Lung (tissue), 12 donors: ENCODE data around the gene KCNG4. TPM values are rescaled to one million over a fixed set of nuclear protein-coding genes. Genes with fewer than 3 reads are reported as not detected.

ENCODE experiments used
- ATAC-seq: fragments of 200-7000 bp; cut with Tn5 transposase; one replicate; pipeline ENCODE4 v1.9.1; 2020; ENCODE audit warnings: moderate number of reproducible peaks; ENCODE audit not compliant: insufficient read depth, low FRiP score
- DNase-seq, 3 donors: peaks; one replicate each; pipeline ENCODE4 v3.0.0-alpha.2; 2013 to 2017
- H3K27ac ChIP-seq, 2 donors: one replicate each; pipeline ENCODE4 v1.5.1; 2013; ENCODE audit warnings: mild to moderate bottlenecking in 2 of 2, moderate library complexity in 2 of 2, control low read depth in 1 of 2, inconsistent platforms in 1 of 2, low read depth in 1 of 2, low read length in 1 of 2
- H3K27me3 ChIP-seq, 3 donors: one replicate each; pipeline ENCODE4 v1.5.1; 2013; ENCODE audit warnings: low read length in 2 of 3; ENCODE audit not compliant: control insufficient read depth in 3 of 3, insufficient read depth in 3 of 3
- H3K36me3 ChIP-seq, 4 donors: one replicate each; pipeline ENCODE4 v1.5.1; 2013; ENCODE audit warnings: low read length in 4 of 4, mild to moderate bottlenecking in 1 of 4, moderate library complexity in 1 of 4; ENCODE audit not compliant: control insufficient read depth in 4 of 4, insufficient read depth in 4 of 4
- H3K4me1 ChIP-seq, 5 donors: one replicate each; pipeline ENCODE4 v1.5.1; 2013; ENCODE audit warnings: low read length in 5 of 5, mild to moderate bottlenecking in 2 of 5, moderate library complexity in 1 of 5; ENCODE audit not compliant: control insufficient read depth in 5 of 5, insufficient read depth in 5 of 5
- H3K4me3 ChIP-seq: one replicate; pipeline ENCODE4 v1.5.1; 2013; ENCODE audit warnings: mild to moderate bottlenecking, control low read depth, moderate library complexity
- H3K9ac ChIP-seq, 2 donors: one replicate each; pipeline ENCODE4 v1.5.1; 2013; ENCODE audit warnings: low read length in 2 of 2, control low read depth in 1 of 2; ENCODE audit not compliant: insufficient read depth in 1 of 2
- H3K9me3 ChIP-seq, 4 donors: one replicate each; pipeline ENCODE4 v1.5.1; 2013; ENCODE audit warnings: low read length in 3 of 4, mild to moderate bottlenecking in 1 of 4, moderate library complexity in 1 of 4; ENCODE audit not compliant: control insufficient read depth in 4 of 4, insufficient read depth in 3 of 4
- CTCF ChIP-seq: IDR thresholded peaks from 2 replicates; pipeline ENCODE4 v1.5.1; 2012; ENCODE audit warnings: mild to moderate bottlenecking; ENCODE audit errors: control extremely low read depth, extremely low read depth
- WGBS, 2 donors: extraction: QIAGEN DNeasy Blood & Tissue Kit; methylation state at CpG; one replicate each; pipeline ENCODE4 v1.1.7; 2013; 5-methylcytosine and 5-hydroxymethylcytosine counted together
- polyA plus RNA-seq, 2 donors: library from polyadenylated mRNA; stranded (reverse); fragments of 200-250 nt; gene quantifications; one replicate each; pipeline ENCODE4 v1.2.1, GENCODE V29; 2013
- total RNA-seq, 2 donors: library from RNA; depleted of rRNA in 1 of 2; stranded (reverse); fragments of >200 nt in 1 of 2; gene quantifications; one replicate each; pipeline ENCODE4 v1.2.1, GENCODE V29; 2014 to 2021
- donor health status: control.
- donor health status: control.
- donor health status: Bipolar disorder and iron deficiency.
- donor health status: healthy.
- donor health status: DM: yes; HTN: yes; CAD: no.

KCNG4 gene
- total and polyA plus RNA-seq, 4 donors = not detected

- TF ChIP-seq CTCF = no peak
- Histone ChIP-seq H3K27me3 (peaks cover 0 to 8% (median 6%) of the 10 kb centered on the region in 3 donors), H3K27ac (no peak overlapping the region), H3K9me3 (peaks cover 0 to 13% (median 0%) of the 10 kb centered on the region in 4 donors), H3K36me3 (no peaks in the 10 kb centered on the region), H3K4me3 (no peak overlapping the region), H3K9ac (no peak overlapping the region), H3K4me1 (no peaks in the 10 kb centered on the region)
- ATAC-seq (no peak), DNase-seq (no peak)
- WGBS, 2 donors = 92 to 97% methylated on average over 5 to 6 of the region's 6 CpGs
Observed at GRCh38 chr16:84247331-84247730, 7.5 kb upstream of the KCNG4 start.

- H3K9ac ChIP-seq = no peak overlapping the region
- ATAC-seq = no peak
- H3K27ac ChIP-seq = no peak overlapping the region
- 67 to 68% methylated on average over 5 of the region's 5 CpGs for WGBS, 2 donors
- H3K4me3 ChIP-seq = no peak overlapping the region
- H3K4me1 ChIP-seq = no peaks in the 10 kb centered on the region
- H3K36me3 ChIP-seq = no peaks in the 10 kb centered on the region
- TF ChIP-seq CTCF = no peak
- no peak for DNase-seq
- peaks cover 0 to 8% (median 6%) of the 10 kb centered on the region in 3 donors for H3K27me3 ChIP-seq
- H3K9me3 ChIP-seq = peaks cover 0 to 13% (median 0%) of the 10 kb centered on the region in 4 donors
Observed at GRCh38 chr16:84246679-84247077, 6.9 kb upstream of the KCNG4 start.

- Histone ChIP-seq H3K27ac (no peak overlapping the region), H3K4me3 (no peak overlapping the region), H3K36me3 (no peaks in the 10 kb centered on the region), H3K27me3 (peaks cover 0 to 8% (median 6%) of the 10 kb centered on the region in 3 donors), H3K9me3 (peaks cover 0 to 15% (median 0%) of the 10 kb centered on the region in 4 donors), H3K9ac (no peak overlapping the region), H3K4me1 (no peaks in the 10 kb centered on the region)
- no peak for TF ChIP-seq CTCF
- DNase-seq = no peak
- no peak for ATAC-seq
- 88 to 95% methylated on average over 10 of the region's 10 CpGs for WGBS, 2 donors
Observed at GRCh38 chr16:84245956-84246678, 6.3 kb upstream of the KCNG4 start.
